HK-2 (cell line): Measurements from ENCODE around the gene ALG9.

Experiments
- DNase-seq: peaks from one replicate; pipeline ENCODE4 v3.0.0-alpha.2; 2018; ENCODE audit not compliant: unreplicated experiment

ALG9 gene

DNA sequence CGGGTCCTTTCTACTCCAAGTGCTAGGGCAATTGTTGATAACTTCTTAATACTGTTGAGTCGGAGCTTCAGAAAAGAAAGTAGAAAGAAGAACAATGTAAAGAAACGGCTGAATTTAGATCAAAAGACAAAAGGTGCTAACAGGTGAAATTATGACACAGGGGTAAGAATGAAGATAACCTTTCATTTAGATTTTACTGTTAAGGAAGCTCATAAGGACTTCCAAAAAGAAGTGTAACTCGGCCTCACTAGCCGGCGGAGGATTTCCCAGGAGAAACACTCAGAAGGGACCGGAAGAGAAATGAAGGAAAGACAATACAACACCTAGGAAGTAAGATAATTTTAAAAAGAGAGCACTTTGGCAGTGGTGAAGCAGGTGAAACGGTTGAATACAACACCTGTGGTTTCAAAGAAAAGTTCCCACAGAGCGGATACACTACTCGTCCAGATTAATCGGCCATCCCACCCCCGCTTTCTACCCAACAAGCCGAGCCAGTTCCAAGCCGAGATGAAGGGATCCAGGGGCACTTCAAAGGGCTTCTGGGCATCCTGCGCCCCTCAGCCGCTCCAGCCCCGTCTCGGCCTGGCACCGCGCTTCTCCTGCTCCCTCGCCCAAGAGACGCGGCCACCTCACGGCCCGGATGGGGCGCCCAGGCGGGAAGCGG, 105.9 kb downstream of the ALG9 start:
- no peak for DNase-seq

GRCh38 chr11:111764621-111765020, 106.8 kb downstream of the ALG9 start:
- DNase-seq, result no peak

- DNase-seq, result no peak
Measured at GRCh38 chr11:111762981-111763643, 108.3 kb downstream of the ALG9 start.

- no peak for DNase-seq
Measured at GRCh38 chr11:111762526-111762925, 108.9 kb downstream of the ALG9 start.

DNA sequence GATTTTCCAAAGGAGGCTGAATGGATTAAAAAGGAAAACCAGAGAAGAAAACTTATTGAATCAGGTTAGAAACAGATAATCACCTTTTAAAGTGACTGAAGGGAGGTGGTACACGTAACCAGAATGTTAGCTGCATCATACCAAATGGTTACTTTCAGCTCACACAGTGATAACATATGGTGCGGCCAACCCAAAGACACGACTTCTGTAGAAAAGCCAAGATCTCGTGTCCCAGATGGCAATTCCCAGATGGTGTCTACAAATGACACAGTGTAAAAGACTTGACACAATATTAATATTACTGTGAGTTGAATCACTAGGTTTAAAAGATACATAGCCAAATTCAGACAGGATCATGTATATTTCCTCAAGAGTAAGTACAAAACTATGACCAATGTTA, 110.3 kb downstream of the ALG9 start:
- DNase-seq, result no peak

DNA sequence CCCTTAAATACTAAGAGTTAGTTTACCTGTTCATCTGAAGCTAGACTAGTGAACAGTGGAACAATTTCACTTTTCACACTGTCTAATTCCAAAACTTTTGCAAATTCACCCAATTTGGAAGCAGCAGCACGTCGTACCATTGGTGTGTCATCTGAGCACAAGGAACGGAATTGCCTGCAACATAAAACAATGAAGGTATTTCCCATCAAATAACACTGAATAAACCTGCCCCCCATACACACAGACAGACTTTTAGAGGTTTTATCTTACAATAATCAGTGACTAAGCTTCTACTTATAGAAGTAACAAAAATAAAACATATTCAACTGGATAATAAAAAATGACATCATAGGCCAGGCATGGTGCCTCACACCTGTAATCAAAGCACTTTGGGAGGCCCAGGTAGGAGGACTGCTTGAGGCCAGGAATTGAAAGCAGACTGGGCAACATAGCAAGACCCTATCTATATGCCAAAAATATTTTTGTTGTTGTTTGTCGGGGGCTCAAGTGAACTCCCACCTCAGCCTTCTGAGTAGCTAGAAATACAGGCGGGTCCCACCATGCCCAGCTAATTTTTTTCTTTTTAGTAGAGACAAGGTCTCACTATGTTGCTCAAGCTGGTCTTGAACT, 111.5 kb downstream of the ALG9 start:
- no peak for DNase-seq

- no peak for DNase-seq
Measured at GRCh38 chr11:111759376-111759775, 112.0 kb downstream of the ALG9 start.

DNA sequence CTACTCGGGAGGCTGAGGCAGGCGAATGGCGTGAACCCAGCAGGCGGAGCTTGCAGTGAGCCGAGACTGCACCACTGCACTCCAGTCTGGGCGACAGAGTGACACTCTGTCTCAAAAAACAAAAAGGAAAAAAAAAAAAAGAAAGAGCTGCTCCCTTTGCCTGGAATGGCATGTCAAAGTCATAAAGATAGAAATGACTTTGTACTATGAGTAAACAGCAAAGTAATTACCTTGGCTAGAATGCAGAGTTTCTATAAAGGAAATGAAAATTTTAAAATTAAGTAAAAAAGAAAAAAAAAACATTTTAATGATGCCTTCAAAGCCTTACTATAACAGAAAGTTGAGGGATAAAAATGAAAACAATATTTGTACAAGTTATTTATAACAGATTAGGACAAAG, 115.3 kb downstream of the ALG9 start:
- DNase-seq, result no peak

GRCh38 chr11:111749646-111750045, 121.7 kb downstream of the ALG9 start:
- no peak for DNase-seq

DNA sequence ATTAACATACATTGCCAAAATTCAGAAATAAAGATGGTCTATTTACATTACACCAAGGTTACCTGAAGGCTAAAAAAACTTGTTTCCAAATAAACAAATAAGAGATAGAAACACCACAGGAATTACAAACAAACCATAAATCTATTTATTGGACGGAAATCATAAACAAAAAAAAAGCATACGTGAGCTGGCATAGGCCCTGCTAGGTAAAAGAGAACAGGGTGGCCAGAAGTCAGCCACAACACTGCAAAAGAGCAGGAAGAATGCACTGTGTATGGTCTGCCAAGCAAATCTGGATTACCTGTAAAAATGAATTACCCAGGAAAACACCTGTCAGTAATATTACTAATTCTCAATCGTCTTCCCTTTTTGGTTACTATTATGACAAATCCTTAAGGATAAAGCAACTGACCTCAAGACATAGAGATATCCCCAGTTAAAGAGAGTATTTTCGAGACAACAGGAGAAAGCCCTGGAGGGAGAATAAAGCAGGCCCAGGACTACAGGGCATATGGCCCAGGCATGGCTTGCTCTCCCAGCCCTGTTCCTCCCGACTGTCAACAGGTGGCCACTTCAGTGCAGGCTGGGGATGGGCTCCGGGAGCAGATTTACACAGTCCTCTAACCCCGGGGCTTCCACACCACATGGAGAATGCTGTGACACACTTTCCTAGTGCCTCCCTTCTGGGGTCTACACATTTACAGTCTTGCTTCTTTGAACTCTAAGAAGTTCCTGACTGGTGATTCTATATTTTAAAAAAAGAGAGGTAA, 123.2 kb downstream of the ALG9 start:
- DNase-seq, result no peak

GRCh38 chr11:111745719-111746504, 125.5 kb downstream of the ALG9 start:
- DNase-seq, result no peak

DNA sequence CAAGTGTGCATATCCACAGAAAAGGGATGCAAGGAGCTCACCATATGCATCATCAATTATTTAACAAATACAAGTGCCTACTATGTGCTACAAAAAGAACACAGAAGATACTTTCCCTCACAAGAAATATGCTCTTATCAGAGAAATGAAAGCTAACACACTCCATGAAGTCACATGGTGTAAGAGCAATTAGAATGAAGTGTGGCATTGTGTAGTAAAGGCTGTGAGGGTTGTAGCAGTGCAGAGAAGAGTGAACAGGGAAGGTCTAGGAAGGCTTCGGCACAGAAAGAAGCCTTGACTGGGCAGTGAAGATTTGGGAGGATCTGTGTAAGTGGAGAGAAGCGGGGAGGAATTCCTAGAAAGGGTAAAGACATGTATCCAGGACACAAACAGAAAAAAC, 127.7 kb downstream of the ALG9 start:
- no peak for DNase-seq

DNA sequence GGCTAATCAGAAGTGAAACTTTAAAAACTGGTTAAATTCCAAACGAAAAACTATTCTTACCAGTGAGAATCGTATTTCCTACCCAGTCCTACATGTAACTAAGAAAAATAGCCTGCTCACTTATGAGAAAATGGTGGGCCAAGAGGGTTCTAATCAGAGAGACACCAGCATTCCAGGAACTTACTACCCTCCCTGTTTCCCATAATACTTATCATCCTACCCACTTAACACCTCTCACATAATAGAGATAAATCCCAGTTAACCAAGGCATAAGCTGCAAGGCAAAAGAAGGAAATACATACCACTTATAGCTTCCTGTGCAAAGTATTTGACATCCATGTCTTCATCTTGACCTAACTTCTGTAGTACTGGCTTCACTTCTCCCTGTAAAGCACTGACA, 129.6 kb downstream of the ALG9 start:
- DNase-seq, result no peak

DNA sequence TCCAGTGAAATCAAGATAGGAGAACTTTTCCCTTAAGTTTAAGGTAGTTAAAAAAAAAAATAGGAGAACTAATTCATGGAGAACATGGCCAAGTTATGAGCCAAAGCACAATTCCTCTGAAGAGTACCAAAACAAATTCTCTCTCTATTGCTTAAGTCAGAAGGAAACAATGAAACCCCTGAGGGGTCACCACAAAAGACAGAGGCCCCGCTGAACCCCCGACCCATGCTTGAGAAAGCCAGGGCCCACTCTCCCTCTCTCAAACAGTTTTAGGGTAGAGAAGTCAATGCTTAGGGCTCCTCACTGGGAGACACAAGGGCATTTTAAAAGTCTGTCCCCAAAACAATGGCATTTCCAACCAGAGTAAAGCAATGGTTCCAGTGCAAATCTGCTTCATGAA, 132.1 kb downstream of the ALG9 start:
- no peak for DNase-seq

DNA sequence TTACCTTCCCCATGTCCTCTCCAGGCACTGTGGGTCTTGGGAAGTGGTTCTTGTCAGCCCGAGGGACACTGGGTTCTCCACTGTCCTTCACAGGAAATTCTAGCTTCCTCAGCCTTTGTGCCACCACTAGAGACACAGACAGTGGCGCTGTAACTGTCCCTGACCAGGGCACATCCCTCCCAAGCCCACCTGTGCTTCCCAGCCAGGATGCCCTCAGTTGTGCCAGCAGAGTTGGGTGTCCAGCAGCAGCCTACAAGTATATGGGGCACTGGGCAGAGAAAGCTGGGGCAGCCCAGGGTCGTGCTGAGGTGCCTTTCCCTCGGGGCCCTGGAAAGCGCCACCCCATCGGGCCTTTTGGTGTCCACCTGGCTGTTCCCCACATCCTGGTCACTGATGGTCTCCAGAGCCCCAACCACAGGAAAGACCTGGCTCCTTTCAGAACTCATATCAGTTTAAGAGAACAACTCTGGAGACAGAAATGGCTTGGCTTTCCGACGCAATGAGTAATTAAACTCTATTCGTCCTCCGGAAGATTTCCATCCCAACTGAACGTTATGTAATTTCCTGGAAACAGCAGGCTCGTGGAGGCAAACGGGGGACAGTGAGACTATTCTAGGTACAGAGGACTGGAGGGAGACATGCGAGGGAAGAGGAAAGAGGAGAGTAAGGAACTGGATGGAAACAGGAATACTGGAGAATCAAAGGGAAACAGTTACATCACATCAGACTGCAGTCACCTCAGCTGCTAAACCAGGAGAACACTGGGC, 133.8 kb downstream of the ALG9 start:
- DNase-seq, result no peak

GRCh38 chr11:111736621-111737443, 134.5 kb downstream of the ALG9 start:
- no peak for DNase-seq
